ENCODE results near the gene GADD45A. TPM values are rescaled to one million over a fixed set of nuclear protein-coding genes. Genes with fewer than 3 reads are reported as not detected.
A peak's percentile ranks its signal among the peaks of the same experiment; 100 is the strongest.

Gene GADD45A
- total and polyA plus RNA-seq, 9 of the 15 experiments (the other 6 are each of a cell fraction or from before 2014, with no cell fraction given): 21.3 to 156 (median 62.1) TPM

- TF ChIP-seq USF1 (CRISPR knock-in tag; IDR thresholded peaks at IDR 0.05) (no peak), ETV6 (IDR thresholded peaks at IDR 0.05; ENCODE audit: borderline replicate concordance in 1 of 2, low read depth in 2 of 2, low read length in 1 of 2) (no peak), ETV6 (CRISPR knock-in tag; IDR thresholded peaks at IDR 0.05; ENCODE audit: borderline replicate concordance) (no peak), ZNF551 (CRISPR knock-in tag; IDR thresholded peaks at IDR 0.05) (0 out of 2 replicates have a peak, but pooled peaks have one; percentile 55), CBFA2T3 (IDR thresholded peaks at IDR 0.05) (peak; percentile 73), NFIC (IDR thresholded peaks at IDR 0.05) (0 out of 2 replicates have a peak, but pooled peaks have one; percentile 7), POLR2A (conservative IDR thresholded peaks at IDR 0.05) (peak; percentile 36; the same call in 1 of the 2 replicates), ZNF766 (CRISPR knock-in tag; conservative IDR thresholded peaks at IDR 0.05) (no peak), NR2C2 (CRISPR knock-in tag; IDR thresholded peaks at IDR 0.05) (no peak), NR2C2 (tag; IDR thresholded peaks at IDR 0.05) (no peak), SOX6 (IDR thresholded peaks at IDR 0.05) (peak; percentile 22; the same call in 1 of the 2 replicates), U2AF1 (optimal IDR thresholded peaks at IDR 0.05; ENCODE audit: low read depth, low read length) (no peak), PML (IDR thresholded peaks at IDR 0.05; ENCODE audit: low read length) (peak; percentile 43; the same call in 1 of the 2 replicates), SMAD4 (CRISPR knock-in tag; conservative IDR thresholded peaks at IDR 0.05) (no peak), ZNF584 (CRISPR knock-in tag; IDR thresholded peaks at IDR 0.05; ENCODE audit: low read depth) (no peak), BRD4 (IDR thresholded peaks at IDR 0.05) (0 out of 2 replicates have a peak, but pooled peaks have one; percentile 37), ARNT (IDR thresholded peaks at IDR 0.05) (0 out of 4 replicates have a peak, but pooled peaks of 1 of the 2 experiments have one; percentile 51), EP300 (IDR thresholded peaks at IDR 0.05; ENCODE audit: low read length) (peak; percentile 46; the same call in 1 of the 2 replicates), ZFP30 (CRISPR knock-in tag; IDR thresholded peaks at IDR 0.05; ENCODE audit: borderline replicate concordance) (0 out of 2 replicates have a peak, but pooled peaks have one; percentile 59), POLR2AphosphoS2 (IDR thresholded peaks at IDR 0.05; ENCODE audit: low read length) (peak; percentile 39; the same call in 1 of the 2 replicates), MYNN (IDR thresholded peaks at IDR 0.05) (peak; percentile 21; the same call in 1 of the 2 replicates), MYNN (CRISPR knock-in tag; IDR thresholded peaks at IDR 0.05) (no peak)
- TF ChIP-seq, protein P1, sequence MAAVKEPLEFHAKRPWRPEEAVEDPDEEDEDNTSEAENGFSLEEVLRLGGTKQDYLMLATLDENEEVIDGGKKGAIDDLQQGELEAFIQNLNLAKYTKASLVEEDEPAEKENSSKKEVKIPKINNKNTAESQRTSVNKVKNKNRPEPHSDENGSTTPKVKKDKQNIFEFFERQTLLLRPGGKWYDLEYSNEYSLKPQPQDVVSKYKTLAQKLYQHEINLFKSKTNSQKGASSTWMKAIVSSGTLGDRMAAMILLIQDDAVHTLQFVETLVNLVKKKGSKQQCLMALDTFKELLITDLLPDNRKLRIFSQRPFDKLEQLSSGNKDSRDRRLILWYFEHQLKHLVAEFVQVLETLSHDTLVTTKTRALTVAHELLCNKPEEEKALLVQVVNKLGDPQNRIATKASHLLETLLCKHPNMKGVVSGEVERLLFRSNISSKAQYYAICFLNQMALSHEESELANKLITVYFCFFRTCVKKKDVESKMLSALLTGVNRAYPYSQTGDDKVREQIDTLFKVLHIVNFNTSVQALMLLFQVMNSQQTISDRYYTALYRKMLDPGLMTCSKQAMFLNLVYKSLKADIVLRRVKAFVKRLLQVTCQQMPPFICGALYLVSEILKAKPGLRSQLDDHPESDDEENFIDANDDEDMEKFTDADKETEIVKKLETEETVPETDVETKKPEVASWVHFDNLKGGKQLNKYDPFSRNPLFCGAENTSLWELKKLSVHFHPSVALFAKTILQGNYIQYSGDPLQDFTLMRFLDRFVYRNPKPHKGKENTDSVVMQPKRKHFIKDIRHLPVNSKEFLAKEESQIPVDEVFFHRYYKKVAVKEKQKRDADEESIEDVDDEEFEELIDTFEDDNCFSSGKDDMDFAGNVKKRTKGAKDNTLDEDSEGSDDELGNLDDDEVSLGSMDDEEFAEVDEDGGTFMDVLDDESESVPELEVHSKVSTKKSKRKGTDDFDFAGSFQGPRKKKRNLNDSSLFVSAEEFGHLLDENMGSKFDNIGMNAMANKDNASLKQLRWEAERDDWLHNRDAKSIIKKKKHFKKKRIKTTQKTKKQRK (IDR thresholded peaks at IDR 0.05; ENCODE audit: borderline replicate concordance, low read depth, low read length): no peak
- TF ChIP-seq, protein P2, sequence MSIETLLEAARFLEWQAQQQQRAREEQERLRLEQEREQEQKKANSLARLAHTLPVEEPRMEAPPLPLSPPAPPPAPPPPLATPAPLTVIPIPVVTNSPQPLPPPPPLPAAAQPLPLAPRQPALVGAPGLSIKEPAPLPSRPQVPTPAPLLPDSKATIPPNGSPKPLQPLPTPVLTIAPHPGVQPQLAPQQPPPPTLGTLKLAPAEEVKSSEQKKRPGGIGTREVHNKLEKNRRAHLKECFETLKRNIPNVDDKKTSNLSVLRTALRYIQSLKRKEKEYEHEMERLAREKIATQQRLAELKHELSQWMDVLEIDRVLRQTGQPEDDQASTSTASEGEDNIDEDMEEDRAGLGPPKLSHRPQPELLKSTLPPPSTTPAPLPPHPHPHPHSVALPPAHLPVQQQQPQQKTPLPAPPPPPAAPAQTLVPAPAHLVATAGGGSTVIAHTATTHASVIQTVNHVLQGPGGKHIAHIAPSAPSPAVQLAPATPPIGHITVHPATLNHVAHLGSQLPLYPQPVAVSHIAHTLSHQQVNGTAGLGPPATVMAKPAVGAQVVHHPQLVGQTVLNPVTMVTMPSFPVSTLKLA (conservative IDR thresholded peaks at IDR 0.05): no peak
Measured at GRCh38 chr1:67689267-67690017, 4.4 kb downstream of the GADD45A start (continued).
